PFSK-1 (cell line): ENCODE measurements around the gene RNASEH2B.

Source experiments
- FOXP2 ChIP-seq: optimal IDR thresholded peaks from 2 replicates; pipeline ENCODE3; 2011; ENCODE audit warnings: borderline replicate concordance, control low read depth, inconsistent platforms; ENCODE audit not compliant: insufficient read depth; ENCODE audit errors: extremely low read length, extremely low read depth
- POLR2AphosphoS5 ChIP-seq: IDR thresholded peaks from 2 replicates; pipeline ENCODE4 v1.6.1; 2012; ENCODE audit warnings: low read depth, mild to moderate bottlenecking, control low read depth, low read length, moderate library complexity
- REST ChIP-seq, 2 experiments: IDR thresholded peaks; 2 replicates each; pipeline versions ENCODE4 v1.6.1 to v1.8.0; 2011 to 2012; ENCODE audit warnings: low read depth in 2 of 2, low read length in 2 of 2, control low read depth in 1 of 2, inconsistent platforms in 1 of 2, mild to moderate bottlenecking in 1 of 2, moderate library complexity in 1 of 2; ENCODE audit not compliant: insufficient read depth in 1 of 2
- SIN3A ChIP-seq: IDR thresholded peaks from 2 replicates; pipeline ENCODE4 v1.6.1; 2012; ENCODE audit warnings: mild to moderate bottlenecking, low read length, moderate library complexity, borderline replicate concordance; ENCODE audit not compliant: insufficient read depth
- TAF1 ChIP-seq: IDR thresholded peaks from 2 replicates; pipeline ENCODE4 v1.6.1; 2012; ENCODE audit warnings: low read length, control low read depth, borderline replicate concordance; ENCODE audit not compliant: insufficient read depth

RNASEH2B gene

DNA sequence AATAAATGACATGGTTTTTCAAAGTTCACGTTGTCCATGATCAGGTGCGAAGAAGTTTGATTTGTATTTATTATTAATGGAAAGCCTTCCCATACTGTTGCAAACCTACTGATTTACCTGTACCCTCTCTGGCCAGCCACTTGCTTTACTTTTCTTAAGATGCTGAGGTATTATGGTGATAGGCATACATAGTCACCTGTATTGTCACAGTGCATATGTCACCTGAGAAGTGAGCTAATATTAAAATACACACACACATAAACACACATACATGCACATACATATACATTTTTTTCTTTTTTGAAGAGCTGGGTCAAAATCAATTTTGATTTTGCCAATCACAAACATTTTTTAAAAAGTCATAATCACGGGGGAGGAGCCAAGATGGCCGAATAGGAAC, 72.1 kb downstream of the RNASEH2B start:
- TF ChIP-seq POLR2AphosphoS5 = no peak
- TF ChIP-seq TAF1 = no peak
- no peak for TF ChIP-seq SIN3A
- no peak for TF ChIP-seq FOXP2
- TF ChIP-seq REST (IDR thresholded peaks at IDR 0.05; ENCODE audit: insufficient read depth in 1 of 2, low read depth in 2 of 2, low read length in 2 of 2) = no peak

- TF ChIP-seq TAF1 (no peak), REST (IDR thresholded peaks at IDR 0.05; ENCODE audit: insufficient read depth in 1 of 2, low read depth in 2 of 2, low read length in 2 of 2) (no peak), SIN3A (no peak), POLR2AphosphoS5 (no peak), FOXP2 (no peak)
These were observed 79.9 kb downstream of the RNASEH2B start for GRCh38 chr13:50989476-50989875.

DNA sequence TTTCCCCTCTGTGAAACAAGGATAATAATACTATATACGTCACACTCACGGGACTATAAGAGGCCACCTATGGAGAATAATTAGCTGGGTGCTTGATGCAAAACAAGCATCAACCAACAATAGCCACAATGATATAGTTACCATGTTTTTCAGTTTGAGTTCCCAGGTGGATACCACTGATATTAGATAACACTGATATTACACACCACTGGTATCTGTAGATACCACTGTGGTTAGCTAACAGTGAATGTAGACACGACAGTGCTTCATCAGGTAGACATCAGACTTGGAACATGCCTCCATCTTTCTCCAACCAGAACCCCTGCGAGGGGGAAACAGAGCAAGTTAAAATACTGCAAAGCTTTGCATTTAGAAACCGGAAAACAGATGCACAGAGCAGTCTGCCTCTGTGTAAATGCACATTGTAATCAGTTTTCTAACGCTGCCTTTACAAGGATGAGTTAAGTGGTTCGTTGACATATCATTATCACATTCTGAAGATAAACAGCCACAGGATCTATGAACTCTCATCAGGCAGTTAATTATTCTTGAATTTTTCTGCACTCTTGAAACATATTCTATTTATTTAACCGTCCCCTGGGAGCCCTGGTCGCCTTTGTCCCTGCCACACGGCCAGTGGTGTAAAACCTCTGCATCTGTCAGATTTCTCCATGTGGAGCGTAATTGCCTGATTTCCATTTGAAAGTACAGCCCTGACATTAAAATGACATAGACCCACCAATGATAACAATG, 80.7 kb downstream of the RNASEH2B start:
- TF ChIP-seq POLR2AphosphoS5 (no peak), SIN3A (no peak), FOXP2 (no peak), REST (IDR thresholded peaks at IDR 0.05; ENCODE audit: insufficient read depth in 1 of 2, low read depth in 2 of 2, low read length in 2 of 2) (no peak), TAF1 (no peak)

GRCh38 chr13:50990818-50991506, 81.4 kb downstream of the RNASEH2B start:
- TF ChIP-seq SIN3A (no peak), TAF1 (no peak)

- TF ChIP-seq TAF1 = no peak
- no peak for TF ChIP-seq POLR2AphosphoS5
- TF ChIP-seq SIN3A = no peak
- TF ChIP-seq FOXP2 = no peak
- TF ChIP-seq REST (IDR thresholded peaks at IDR 0.05; ENCODE audit: insufficient read depth in 1 of 2, low read depth in 2 of 2, low read length in 2 of 2) = no peak
These were observed 82.3 kb downstream of the RNASEH2B start for GRCh38 chr13:50991579-50992521.
